Cortex of kidney (tissue), 1 donor: Measurements from ENCODE around the gene GPN2.
"Not testable (repeated sequence)": the region's sequence is repeated elsewhere in the genome, so short reads cannot be mapped to it uniquely, and the experiment has no call there.

Experiments used
- DNase-seq: peaks from one replicate; lab custom pipeline; 2025; lab: John Stamatoyannopoulos, UW

Gene GPN2

GRCh38 chr1:26900815-26901511 lies 10.9 kb upstream of the GPN2 start:
- no peak for DNase-seq

- peak; percentile 15 for DNase-seq
These were observed 10.1 kb upstream of the GPN2 start, which contains the start of gene GPATCH3 for GRCh38 chr1:26900001-26900814. TSS of gene GPATCH3 (minus strand) at chr1:26900467. CDS start at chr1:26900442, 25 bp downstream.

- no peak for DNase-seq
These were observed 7.3 kb upstream of the GPN2 start for GRCh38 chr1:26897351-26897750.

GRCh38 chr1:26894263-26894662 lies 4.2 kb upstream of the GPN2 start:
- no peak for DNase-seq

- DNase-seq = no peak
These were observed 349 bp upstream of the GPN2 start for GRCh38 chr1:26890467-26890796.

GRCh38 chr1:26888231-26888630 lies 1.9 kb downstream of the GPN2 start:
- DNase-seq = no peak

GRCh38 chr1:26887125-26887524 lies 3.0 kb downstream of the GPN2 start:
- DNase-seq = no peak

- DNase-seq = no peak
These were observed 7.2 kb downstream of the GPN2 start for GRCh38 chr1:26882696-26883463.

- not testable (repeated sequence) for DNase-seq
These were observed 8.5 kb downstream of the GPN2 start for GRCh38 chr1:26881611-26882010.

- no peak for DNase-seq
These were observed 10.3 kb downstream of the GPN2 start for GRCh38 chr1:26879793-26880192.

GRCh38 chr1:26877326-26877725 lies 12.8 kb downstream of the GPN2 start:
- DNase-seq = no peak

- no peak for DNase-seq
These were observed 15.2 kb downstream of the GPN2 start for GRCh38 chr1:26874896-26875295.

- not testable (repeated sequence) for DNase-seq
These were observed 17.0 kb downstream of the GPN2 start for GRCh38 chr1:26873097-26873496.

- DNase-seq = peak; percentile 55
These were observed 25.2 kb downstream of the GPN2 start for GRCh38 chr1:26864610-26865480.

- no peak for DNase-seq
These were observed 26.4 kb downstream of the GPN2 start for GRCh38 chr1:26863685-26864077.

- DNase-seq = no peak
These were observed 27.1 kb downstream of the GPN2 start, which contains the start of gene SFN for GRCh38 chr1:26862781-26863684. TSS of gene SFN (plus strand) at chr1:26863149. CDS start at chr1:26863213, 64 bp downstream.

GRCh38 chr1:26861889-26862378 lies 28.1 kb downstream of the GPN2 start:
- no peak for DNase-seq

- no peak for DNase-seq
These were observed 28.8 kb downstream of the GPN2 start for GRCh38 chr1:26861286-26861701.

GRCh38 chr1:26858891-26859640 lies 31.0 kb downstream of the GPN2 start:
- no peak for DNase-seq

GRCh38 chr1:26858160-26858559 lies 31.9 kb downstream of the GPN2 start:
- DNase-seq = no peak
